ENCODE measurements around the gene MARK3.

MARK3 gene

DNA sequence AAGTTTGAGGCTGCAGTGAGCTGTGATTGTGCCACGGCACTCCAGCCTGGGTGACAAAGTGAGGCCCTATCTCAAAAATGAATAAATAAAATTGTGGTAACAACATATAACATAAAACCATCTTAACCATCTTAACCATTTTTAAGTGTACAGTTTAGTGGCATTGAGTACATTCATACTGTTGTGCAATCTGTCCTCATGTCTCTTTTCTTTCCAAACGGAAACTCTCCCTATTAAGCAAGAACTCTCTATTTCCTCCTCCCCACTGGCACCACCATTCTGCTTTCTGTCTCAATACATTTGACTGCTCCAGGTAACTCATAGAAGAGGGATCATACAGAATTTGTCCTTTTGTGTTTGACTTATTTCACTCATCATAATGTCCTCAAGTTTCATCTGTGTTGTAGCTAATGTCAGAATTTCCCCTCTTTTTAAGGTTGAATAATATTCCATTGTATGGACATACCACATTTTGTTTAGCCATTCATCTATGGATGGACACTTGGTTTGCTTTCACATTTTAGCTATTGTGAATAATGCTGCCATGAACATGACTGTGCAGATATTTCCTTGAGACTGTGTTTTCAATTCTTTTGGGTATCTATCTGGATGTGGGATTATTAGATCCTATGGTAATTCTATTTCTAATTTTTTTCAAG lies 4.4 kb upstream of the MARK3 start:
- peaks cover 19% of the 10 kb centered on the region for H3K4me1 Mint-ChIP-seq
- DNase-seq, result no peak
- H3K27ac Mint-ChIP-seq, result no peak overlapping the region
- H3K36me3 Mint-ChIP-seq (ENCODE audit: low read depth), result no peaks in the 10 kb centered on the region
- H3K9me3 Mint-ChIP-seq, result peaks cover 10% of the 10 kb centered on the region
- H3K27me3 Mint-ChIP-seq (ENCODE audit: low read depth, poor library complexity), result peaks cover 54% of the 10 kb centered on the region
- no peak overlapping the region for H3K4me3 Mint-ChIP-seq
- TF ChIP-seq, protein P1, sequence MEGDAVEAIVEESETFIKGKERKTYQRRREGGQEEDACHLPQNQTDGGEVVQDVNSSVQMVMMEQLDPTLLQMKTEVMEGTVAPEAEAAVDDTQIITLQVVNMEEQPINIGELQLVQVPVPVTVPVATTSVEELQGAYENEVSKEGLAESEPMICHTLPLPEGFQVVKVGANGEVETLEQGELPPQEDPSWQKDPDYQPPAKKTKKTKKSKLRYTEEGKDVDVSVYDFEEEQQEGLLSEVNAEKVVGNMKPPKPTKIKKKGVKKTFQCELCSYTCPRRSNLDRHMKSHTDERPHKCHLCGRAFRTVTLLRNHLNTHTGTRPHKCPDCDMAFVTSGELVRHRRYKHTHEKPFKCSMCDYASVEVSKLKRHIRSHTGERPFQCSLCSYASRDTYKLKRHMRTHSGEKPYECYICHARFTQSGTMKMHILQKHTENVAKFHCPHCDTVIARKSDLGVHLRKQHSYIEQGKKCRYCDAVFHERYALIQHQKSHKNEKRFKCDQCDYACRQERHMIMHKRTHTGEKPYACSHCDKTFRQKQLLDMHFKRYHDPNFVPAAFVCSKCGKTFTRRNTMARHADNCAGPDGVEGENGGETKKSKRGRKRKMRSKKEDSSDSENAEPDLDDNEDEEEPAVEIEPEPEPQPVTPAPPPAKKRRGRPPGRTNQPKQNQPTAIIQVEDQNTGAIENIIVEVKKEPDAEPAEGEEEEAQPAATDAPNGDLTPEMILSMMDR (IDR thresholded peaks at IDR 0.05), result no peak

DNA sequence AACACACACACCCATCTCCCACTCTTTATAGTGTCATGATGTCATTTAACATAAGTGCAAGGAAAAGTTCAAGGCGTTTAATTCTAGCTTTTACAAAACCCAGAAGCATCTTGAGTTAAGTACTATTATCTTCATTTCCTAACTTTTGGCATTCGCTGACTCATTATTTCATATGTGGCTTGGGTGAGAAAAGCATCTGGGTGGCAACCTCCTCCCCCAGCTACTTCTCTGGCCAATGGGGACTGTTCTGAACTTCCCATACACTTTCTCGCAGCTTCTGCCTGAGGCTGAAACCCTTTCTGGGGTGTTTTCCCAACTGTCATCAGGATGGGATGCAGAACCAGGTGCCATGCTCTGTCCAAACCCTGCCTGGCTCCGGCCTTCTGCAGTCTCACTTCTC lies 2.8 kb upstream of the MARK3 start:
- no peak for DNase-seq
- H3K4me3 Mint-ChIP-seq, result no peak overlapping the region
- no peak overlapping the region for H3K27ac Mint-ChIP-seq
- TF ChIP-seq, protein P1 (IDR thresholded peaks at IDR 0.05), result no peak
- H3K4me1 Mint-ChIP-seq, result peaks cover 30% of the 10 kb centered on the region
- H3K36me3 Mint-ChIP-seq (ENCODE audit: low read depth), result peaks cover 4% of the 10 kb centered on the region
- peaks cover 10% of the 10 kb centered on the region for H3K9me3 Mint-ChIP-seq
- H3K27me3 Mint-ChIP-seq (ENCODE audit: low read depth, poor library complexity), result peaks cover 49% of the 10 kb centered on the region

DNA sequence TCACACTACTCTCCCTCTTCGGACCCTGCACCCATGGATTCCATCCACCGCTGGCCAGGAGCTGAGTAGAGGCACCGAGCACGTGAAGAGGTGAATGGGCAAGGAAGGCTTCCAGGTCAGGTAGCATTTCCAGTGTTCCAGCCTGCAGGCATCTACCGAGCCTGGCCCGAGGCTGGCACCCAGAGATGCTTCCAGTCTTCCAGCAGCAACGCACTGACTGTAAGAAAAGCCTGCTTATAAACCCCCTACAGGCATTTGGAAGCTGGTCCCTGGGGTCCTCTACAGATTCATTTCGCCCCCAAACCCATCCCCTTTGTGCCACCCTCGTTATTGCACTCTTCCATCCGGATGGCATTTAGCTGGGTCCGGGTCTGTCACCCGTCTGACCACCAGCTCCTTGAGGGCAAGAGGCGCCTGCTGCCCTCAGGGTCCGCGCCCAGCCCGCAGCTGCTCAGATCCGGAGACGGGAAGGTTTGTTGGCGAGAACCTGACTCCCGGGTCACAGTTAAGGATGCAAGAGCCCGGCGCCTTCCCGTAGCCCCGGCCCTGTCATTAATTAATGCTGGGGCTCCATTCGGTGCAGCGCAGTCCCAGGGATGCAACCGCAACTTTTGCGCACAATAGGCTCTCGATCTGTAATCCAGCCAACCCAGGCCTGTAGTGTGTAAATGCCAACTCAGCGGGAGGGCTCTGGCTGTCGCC lies 614 bp upstream of the MARK3 start:
- H3K36me3 Mint-ChIP-seq (ENCODE audit: low read depth), result peaks cover 18% of the 10 kb centered on the region
- H3K27me3 Mint-ChIP-seq (ENCODE audit: low read depth, poor library complexity), result peaks cover 33% of the 10 kb centered on the region
- no peak for DNase-seq
- H3K9me3 Mint-ChIP-seq, result peaks cover 14% of the 10 kb centered on the region
- H3K4me1 Mint-ChIP-seq, result peaks cover 44% of the 10 kb centered on the region
- peak overlapping the region; percentile 87 for H3K4me3 Mint-ChIP-seq
- TF ChIP-seq, protein P1 (IDR thresholded peaks at IDR 0.05), result no peak
- peak overlapping the region; percentile 85 for H3K27ac Mint-ChIP-seq

DNA sequence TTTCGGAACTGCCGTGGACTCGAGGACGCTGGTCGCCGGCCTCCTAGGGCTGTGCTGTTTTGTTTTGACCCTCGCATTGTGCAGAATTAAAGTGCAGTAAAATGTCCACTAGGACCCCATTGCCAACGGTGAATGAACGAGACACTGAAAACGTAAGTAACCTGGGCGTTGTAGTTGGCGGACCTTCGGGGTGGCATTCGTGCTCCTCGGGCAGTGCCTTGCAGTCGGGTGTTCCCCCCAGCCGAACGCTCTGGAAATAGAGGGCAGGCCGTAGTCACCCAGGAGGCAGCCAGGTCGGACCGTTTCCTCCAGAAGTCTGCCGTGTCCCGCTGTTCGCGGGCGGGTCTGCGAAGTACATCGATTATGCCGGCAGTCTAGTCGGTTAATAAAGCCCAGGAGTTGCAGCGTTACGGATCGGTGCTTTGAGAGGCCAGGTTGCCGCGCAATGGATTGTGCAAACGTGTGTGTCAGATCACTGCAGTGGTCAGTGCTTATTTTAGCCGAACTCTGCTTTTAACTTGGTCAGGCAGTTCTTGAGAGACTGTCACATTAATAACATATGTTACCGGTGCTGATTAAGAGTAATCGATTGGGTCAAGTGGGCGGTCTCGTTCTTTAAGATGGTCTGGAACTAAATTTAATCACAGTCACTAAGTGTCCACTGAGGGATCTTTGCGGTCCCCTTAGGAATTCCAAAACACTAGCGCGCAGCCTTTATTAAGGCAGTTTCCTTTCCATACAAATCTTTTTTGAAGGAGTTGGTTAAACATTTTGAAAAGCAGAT lies 906 bp downstream of the MARK3 start:
- H3K27ac Mint-ChIP-seq, result peak overlapping the region; percentile 99
- TF ChIP-seq, protein P1 (IDR thresholded peaks at IDR 0.05), result no peak
- peaks cover 28% of the 10 kb centered on the region for H3K27me3 Mint-ChIP-seq (ENCODE audit: low read depth, poor library complexity)
- peak overlapping the region; percentile 98 for H3K4me3 Mint-ChIP-seq
- DNase-seq, result peak; percentile 51
- peaks cover 18% of the 10 kb centered on the region for H3K36me3 Mint-ChIP-seq (ENCODE audit: low read depth)
- H3K9me3 Mint-ChIP-seq, result peaks cover 9% of the 10 kb centered on the region
- H3K4me1 Mint-ChIP-seq, result peaks cover 44% of the 10 kb centered on the region

DNA sequence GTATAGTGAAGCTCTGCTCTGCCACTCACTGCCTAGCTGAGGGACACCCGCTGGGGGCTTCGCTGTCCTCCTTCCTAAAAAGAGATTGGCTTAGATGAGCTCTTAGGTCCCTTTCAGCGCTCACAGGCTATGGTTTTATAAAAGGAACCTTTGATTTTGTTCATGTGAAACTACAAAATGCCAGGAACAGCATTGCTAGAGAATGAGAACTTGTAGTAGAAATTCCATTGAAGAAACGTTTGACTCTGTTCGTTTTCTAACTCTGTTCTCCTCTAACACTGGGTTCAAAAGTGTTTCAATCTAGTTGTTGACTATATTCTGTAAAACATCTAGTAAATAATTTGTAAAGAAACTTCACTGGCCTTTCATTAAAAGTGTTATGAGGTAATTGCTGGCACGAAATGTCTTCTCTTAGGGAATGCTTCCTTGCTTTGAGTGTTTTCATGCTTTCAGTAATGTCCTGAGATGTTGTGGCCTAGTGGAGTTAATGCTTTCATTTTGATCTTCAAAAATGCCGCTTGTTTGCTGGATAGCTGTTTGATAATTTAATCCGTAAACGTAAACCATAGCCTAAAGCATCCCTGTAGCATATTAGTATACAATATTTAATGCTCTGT lies 1.6 kb downstream of the MARK3 start:
- DNase-seq, result peak; percentile 12
- H3K4me1 Mint-ChIP-seq, result peaks cover 44% of the 10 kb centered on the region
- TF ChIP-seq, protein P1 (IDR thresholded peaks at IDR 0.05), result no peak
- no peak overlapping the region for H3K27ac Mint-ChIP-seq
- H3K36me3 Mint-ChIP-seq (ENCODE audit: low read depth), result peaks cover 18% of the 10 kb centered on the region
- peaks cover 21% of the 10 kb centered on the region for H3K27me3 Mint-ChIP-seq (ENCODE audit: low read depth, poor library complexity)
- peaks cover 3% of the 10 kb centered on the region for H3K9me3 Mint-ChIP-seq
- H3K4me3 Mint-ChIP-seq, result peak overlapping the region; percentile 98

Data from nephron progenitor cell (in vitro differentiated cells).